PC-3 (cell line): ENCODE data around the gene MTCL1.

Source experiments
- EZH2phosphoT487 ChIP-seq: fragments of 300-600 bp; sonication (generic); IDR thresholded peaks from 2 replicates; pipeline ENCODE4 v1.6.1; 2018; ENCODE audit warnings: mild to moderate bottlenecking, antibody characterized with exemption, low read length, borderline replicate concordance
- TF ChIP-seq, protein P1 (sequence below): fragments of 300-600 bp; sonication (generic); conservative IDR thresholded peaks from 2 replicates; pipeline ENCODE4 v1.5.1; 2017; ENCODE audit warnings: antibody characterized with exemption, low read depth, mild to moderate bottlenecking, low read length

DNA sequence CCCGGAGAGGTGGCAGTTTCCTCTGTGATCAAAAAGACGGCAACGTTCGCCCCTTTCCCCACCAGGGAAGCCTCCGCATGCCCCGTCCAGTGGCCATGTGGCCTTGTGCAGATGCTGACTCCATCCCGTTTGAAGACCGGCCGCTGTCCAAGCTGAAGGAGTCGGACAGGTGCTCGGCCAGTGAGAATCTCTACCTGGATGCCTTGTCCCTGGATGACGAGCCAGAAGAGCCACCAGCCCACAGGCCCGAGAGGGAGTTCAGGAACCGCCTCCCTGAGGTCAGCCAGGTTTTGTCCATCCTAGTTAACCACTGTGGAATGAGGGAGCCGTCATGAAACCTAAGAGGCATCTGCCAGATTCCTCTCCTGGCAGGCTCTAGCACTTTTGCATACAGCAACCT lies 113.6 kb downstream of the MTCL1 start:
- TF ChIP-seq, protein P1, sequence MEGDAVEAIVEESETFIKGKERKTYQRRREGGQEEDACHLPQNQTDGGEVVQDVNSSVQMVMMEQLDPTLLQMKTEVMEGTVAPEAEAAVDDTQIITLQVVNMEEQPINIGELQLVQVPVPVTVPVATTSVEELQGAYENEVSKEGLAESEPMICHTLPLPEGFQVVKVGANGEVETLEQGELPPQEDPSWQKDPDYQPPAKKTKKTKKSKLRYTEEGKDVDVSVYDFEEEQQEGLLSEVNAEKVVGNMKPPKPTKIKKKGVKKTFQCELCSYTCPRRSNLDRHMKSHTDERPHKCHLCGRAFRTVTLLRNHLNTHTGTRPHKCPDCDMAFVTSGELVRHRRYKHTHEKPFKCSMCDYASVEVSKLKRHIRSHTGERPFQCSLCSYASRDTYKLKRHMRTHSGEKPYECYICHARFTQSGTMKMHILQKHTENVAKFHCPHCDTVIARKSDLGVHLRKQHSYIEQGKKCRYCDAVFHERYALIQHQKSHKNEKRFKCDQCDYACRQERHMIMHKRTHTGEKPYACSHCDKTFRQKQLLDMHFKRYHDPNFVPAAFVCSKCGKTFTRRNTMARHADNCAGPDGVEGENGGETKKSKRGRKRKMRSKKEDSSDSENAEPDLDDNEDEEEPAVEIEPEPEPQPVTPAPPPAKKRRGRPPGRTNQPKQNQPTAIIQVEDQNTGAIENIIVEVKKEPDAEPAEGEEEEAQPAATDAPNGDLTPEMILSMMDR = no peak
- TF ChIP-seq EZH2phosphoT487 = no peak
